Panc1 (cell line): ENCODE data around the gene CFAP58. TPM values are rescaled to one million over a fixed set of nuclear protein-coding genes. Genes with fewer than 3 reads are reported as not detected.

Experiments used
- ATAC-seq: fragments of 200-7000 bp; cut with Tn5 transposase; 2 replicates; pipeline ENCODE4 v1.9.1; 2020; ENCODE audit warnings: mild to moderate bottlenecking, moderate library complexity
- BruUV-seq: library from RNA; stranded (reverse); fragments of 400-500 nt; replicated peaks from 2 replicates; lab custom pipeline; 2021; lab: Mats Ljungman, UMichigan
- CTCF ChIA-PET: fragments of 300-600 bp; sonication (Branson Sonifier 250); formaldehyde crosslinking; loops from one replicate; lab custom pipeline; 2022; ENCODE audit warnings: antibody characterized with exemption; lab: Charles Lee
- POLR2A ChIA-PET: fragments of 300-600 bp; sonication (Branson Sonifier 250); formaldehyde crosslinking; loops from one replicate; lab custom pipeline; 2022; ENCODE audit warnings: antibody characterized with exemption; lab: Charles Lee
- DNase-seq: peaks from one replicate; pipeline ENCODE4 v3.0.0-alpha.2; 2010; ENCODE audit warnings: low read depth, low spot score
- H3K27ac ChIP-seq: 2 replicates; pipeline ENCODE4 v1.5.1; 2011; ENCODE audit warnings: mild to moderate bottlenecking, low read length, inconsistent platforms
- H3K27me3 ChIP-seq: fragments of 200-500 bp; sonication (Bioruptor generic); 2 replicates; pipeline ENCODE4 v1.6.0; 2014; ENCODE audit warnings: low read length, inconsistent platforms; ENCODE audit not compliant: control insufficient read depth, insufficient read depth
- H3K36me3 ChIP-seq: fragments of 200-500 bp; sonication (Bioruptor generic); 2 replicates; pipeline ENCODE4 v1.5.1; 2014; ENCODE audit warnings: inconsistent platforms, mild to moderate bottlenecking, low read length, moderate library complexity; ENCODE audit not compliant: control insufficient read depth, insufficient read depth
- H3K4me1 ChIP-seq: 2 replicates; pipeline ENCODE4 v1.5.1; 2011; ENCODE audit warnings: inconsistent platforms, mild to moderate bottlenecking, low read length, moderate library complexity; ENCODE audit not compliant: control insufficient read depth, insufficient read depth
- H3K4me3 ChIP-seq, 2 experiments: 2 replicates each; pipeline ENCODE4 v1.5.1; 2011 to 2012; ENCODE audit warnings: low read depth in 2 of 2, low read length in 2 of 2, mild to moderate bottlenecking in 2 of 2, inconsistent platforms in 1 of 2, moderate library complexity in 1 of 2
- H3K9me3 ChIP-seq: fragments of 200-500 bp; sonication (Bioruptor generic); 2 replicates; pipeline ENCODE4 v1.5.1; 2014; ENCODE audit warnings: low read depth, mild to moderate bottlenecking, inconsistent platforms, low read length, moderate library complexity; ENCODE audit not compliant: control insufficient read depth, insufficient read depth
- POLR2AphosphoS5 ChIP-seq: IDR thresholded peaks from 2 replicates; pipeline ENCODE4 v1.6.1; 2012; ENCODE audit warnings: mild to moderate bottlenecking, low read depth, low read length, moderate library complexity
- REST ChIP-seq, 2 experiments: IDR thresholded peaks; 2 replicates each; pipeline ENCODE4 v1.6.1; 2011 to 2012; ENCODE audit warnings: low read depth in 2 of 2, control low read depth in 1 of 2, low read length in 1 of 2, mild to moderate bottlenecking in 1 of 2, moderate library complexity in 1 of 2; ENCODE audit not compliant: insufficient read depth in 1 of 2
- SIN3A ChIP-seq: IDR thresholded peaks from 2 replicates; pipeline ENCODE4 v1.6.1; 2012; ENCODE audit warnings: low read depth, mild to moderate bottlenecking, low read length, moderate library complexity, borderline replicate concordance; ENCODE audit not compliant: insufficient read depth
- TCF7L2 ChIP-seq: IDR thresholded peaks from 2 replicates; pipeline ENCODE4 v1.6.1; 2011; ENCODE audit warnings: mild to moderate bottlenecking, low read depth, low read length, inconsistent platforms
- in situ Hi-C: cut with HindIII; loops from 2 replicates; pipeline ENCODE4 v1.10.0; 2016; ENCODE audit warnings: low sequenced_read_pairs, low pct_unique_long_range_greater_than_20kb
- intact Hi-C: fragments of 100-400 bp; cut with micrococcal nuclease; formaldehyde crosslinking; loops from one replicate; pipeline ENCODE4 v1.10.0; 2022; ENCODE audit not compliant: unreplicated experiment
- total RNA-seq: library from RNA; stranded (reverse); gene quantifications from one replicate; pipeline ENCODE4 v1.2.1, GENCODE V29; 2021; ENCODE audit not compliant: unreplicated experiment
- TF ChIP-seq, protein P1 (sequence below): fragments of 450-650 bp; IDR thresholded peaks from 2 replicates; pipeline ENCODE4 v1.5.1; 2017; ENCODE audit warnings: mild to moderate bottlenecking

The CFAP58 gene
- total RNA-seq, 1 experiment from 2014 or later, result 2.0 TPM

DNA sequence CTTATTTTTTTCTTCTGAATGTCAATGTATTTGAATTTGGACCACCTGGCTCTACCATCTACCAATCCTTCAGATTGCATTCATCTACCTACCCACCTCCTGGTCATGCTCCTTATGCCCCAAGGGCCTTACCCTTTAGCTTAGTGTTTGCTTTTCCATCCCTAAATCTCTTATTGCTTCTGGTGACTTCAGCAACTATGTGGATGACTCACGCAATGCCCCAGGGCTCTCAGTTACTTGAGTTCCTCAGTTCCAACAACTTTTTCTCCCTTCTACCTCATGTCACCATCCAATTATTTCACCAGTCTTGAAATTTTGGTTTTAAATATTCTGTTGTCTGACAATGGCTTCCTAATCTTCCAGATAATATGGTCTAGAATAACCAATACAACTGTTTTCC, 118.9 kb downstream of the CFAP58 start:
- BruUV-seq, result no TSS peak
- no peak for DNase-seq
- POLR2A ChIA-PET, result no interaction called here

DNA sequence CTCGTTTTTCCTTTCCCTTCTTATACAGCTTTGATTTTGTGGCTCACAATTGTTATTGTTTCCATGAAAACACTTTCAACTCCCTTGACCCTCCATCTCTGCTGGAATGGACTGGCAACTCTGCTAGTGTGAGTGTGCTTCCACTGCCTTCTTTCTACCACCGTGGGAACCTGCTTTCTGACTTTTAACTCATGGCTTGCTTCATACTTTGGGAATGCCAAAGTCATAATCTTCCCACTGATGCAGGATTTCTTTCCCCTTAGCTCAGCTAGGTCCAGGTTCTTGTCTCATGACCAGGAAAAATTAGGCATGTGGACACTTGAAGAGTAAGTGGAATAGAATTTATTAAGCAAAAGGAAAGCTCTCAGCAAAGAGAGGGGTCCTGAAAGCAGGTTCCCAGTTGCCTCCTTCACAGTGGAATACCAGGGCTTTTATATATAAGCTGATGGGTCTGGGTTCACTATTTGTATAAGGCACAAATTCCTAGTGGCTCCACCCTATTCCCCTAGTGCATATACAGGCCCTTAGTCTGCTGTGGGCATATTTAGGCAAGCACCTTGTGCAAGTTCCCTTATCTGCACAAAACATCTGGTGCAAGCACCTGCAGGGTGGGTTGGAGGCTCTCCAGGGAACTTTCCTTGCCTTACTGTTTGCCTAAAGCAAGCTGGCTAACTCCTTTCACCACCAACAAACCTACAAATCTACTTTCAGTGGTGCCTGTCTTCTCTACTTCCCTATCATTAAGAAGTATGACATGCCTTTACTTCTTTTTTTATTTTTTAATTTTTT, 119.5 kb downstream of the CFAP58 start:
- TF ChIP-seq SIN3A, result no peak
- TF ChIP-seq, protein P1, sequence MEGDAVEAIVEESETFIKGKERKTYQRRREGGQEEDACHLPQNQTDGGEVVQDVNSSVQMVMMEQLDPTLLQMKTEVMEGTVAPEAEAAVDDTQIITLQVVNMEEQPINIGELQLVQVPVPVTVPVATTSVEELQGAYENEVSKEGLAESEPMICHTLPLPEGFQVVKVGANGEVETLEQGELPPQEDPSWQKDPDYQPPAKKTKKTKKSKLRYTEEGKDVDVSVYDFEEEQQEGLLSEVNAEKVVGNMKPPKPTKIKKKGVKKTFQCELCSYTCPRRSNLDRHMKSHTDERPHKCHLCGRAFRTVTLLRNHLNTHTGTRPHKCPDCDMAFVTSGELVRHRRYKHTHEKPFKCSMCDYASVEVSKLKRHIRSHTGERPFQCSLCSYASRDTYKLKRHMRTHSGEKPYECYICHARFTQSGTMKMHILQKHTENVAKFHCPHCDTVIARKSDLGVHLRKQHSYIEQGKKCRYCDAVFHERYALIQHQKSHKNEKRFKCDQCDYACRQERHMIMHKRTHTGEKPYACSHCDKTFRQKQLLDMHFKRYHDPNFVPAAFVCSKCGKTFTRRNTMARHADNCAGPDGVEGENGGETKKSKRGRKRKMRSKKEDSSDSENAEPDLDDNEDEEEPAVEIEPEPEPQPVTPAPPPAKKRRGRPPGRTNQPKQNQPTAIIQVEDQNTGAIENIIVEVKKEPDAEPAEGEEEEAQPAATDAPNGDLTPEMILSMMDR, result no peak
- no peak for TF ChIP-seq POLR2AphosphoS5
- TF ChIP-seq REST (IDR thresholded peaks at IDR 0.05; ENCODE audit: insufficient read depth in 1 of 2, low read depth in 2 of 2, low read length in 1 of 2), result no peak
- no peak for TF ChIP-seq TCF7L2
- no peaks in the 10 kb centered on the region for H3K36me3 ChIP-seq
- ATAC-seq (no peak), DNase-seq (no peak)
- H3K27me3 ChIP-seq, result no peaks in the 10 kb centered on the region; the same call in none of the 2 replicates
- intact Hi-C loops (no loop called here), in situ Hi-C loops (no loop called here)
- no peak overlapping the region for H3K27ac ChIP-seq
- ChIA-PET POLR2A (no interaction called here), CTCF (interaction anchor here (0.5 kb wide), 1 partner anchor 19 kb away, joined by 3 read pairs; no protein-coding TSS in a partner anchor)
- no peak overlapping the region for H3K4me3 ChIP-seq
- no peaks in the 10 kb centered on the region for H3K4me1 ChIP-seq
- H3K9me3 ChIP-seq, result no peaks in the 10 kb centered on the region
- BruUV-seq, result no TSS peak

More for the DNA sequence above, 118.9 kb downstream of the CFAP58 start:
- Histone ChIP-seq H3K36me3 (no peaks in the 10 kb centered on the region), H3K27ac (no peak overlapping the region), H3K9me3 (no peaks in the 10 kb centered on the region), H3K27me3 (no peaks in the 10 kb centered on the region; the same call in none of the 2 replicates), H3K4me3 (no peak overlapping the region), H3K4me1 (no peaks in the 10 kb centered on the region)
- TF ChIP-seq POLR2AphosphoS5, result no peak
- no peak for TF ChIP-seq SIN3A
- TF ChIP-seq TCF7L2, result no peak
- TF ChIP-seq REST (IDR thresholded peaks at IDR 0.05; ENCODE audit: insufficient read depth in 1 of 2, low read depth in 2 of 2, low read length in 1 of 2), result no peak
- TF ChIP-seq, protein P1, result no peak
- ATAC-seq, result peak; percentile 42; the same call in 1 of the 2 replicates
- intact Hi-C loops, result no loop called here
- in situ Hi-C loops, result no loop called here
- CTCF ChIA-PET, result interaction anchor here (0.5 kb wide), 1 partner anchor 19 kb away, joined by 3 read pairs; no protein-coding TSS in a partner anchor
